ENCODE data around the gene WWC1. TPM values are rescaled to one million over a fixed set of nuclear protein-coding genes. Genes with fewer than 3 reads are reported as not detected.
"Not testable (repeated sequence)": the region's sequence is repeated elsewhere in the genome, so short reads cannot be mapped to it uniquely, and the experiment has no call there.

The WWC1 gene
- polyA plus RNA-seq, 1 donor, result 1.0 TPM

DNA sequence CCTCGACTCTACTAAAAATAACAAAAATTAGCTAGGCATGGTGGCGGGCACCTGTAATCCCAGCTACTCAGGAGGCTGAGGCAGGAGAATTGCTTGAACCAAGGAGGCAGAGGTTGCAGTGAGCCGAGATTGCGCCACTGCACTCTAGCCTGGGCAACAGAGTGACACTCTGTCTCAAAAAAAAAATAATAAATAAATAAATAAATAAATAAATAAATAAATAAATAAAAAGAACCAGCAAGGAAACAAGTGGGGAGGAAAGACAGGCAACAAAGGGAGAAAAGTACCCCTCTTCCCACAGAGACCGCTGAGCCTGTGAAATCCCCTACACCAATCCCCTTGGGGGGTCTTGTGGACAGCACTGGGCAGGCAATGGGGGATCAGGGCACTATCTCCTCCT is 4.6 kb upstream of the WWC1 start:
- not testable (repeated sequence) for DNase-seq

DNA sequence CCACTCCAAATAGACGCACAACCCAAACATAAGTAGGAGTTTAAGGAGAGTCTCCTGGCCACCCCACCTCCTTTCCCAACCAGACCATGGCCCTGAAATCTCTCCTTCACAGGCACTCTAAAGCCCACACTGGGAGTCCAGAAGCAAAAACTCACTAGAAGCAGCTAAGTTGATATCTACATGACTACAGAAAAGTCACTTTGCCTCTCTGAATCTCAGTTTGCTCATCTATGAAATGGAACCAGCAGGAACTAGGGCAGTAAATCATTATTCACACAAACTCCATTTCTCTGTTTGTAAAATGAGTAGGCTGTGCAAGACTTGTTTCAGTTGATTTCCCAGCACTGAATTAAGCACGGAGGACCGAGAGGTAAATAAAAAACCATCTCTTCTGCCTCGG is 4.1 kb upstream of the WWC1 start:
- DNase-seq, result no peak

DNA sequence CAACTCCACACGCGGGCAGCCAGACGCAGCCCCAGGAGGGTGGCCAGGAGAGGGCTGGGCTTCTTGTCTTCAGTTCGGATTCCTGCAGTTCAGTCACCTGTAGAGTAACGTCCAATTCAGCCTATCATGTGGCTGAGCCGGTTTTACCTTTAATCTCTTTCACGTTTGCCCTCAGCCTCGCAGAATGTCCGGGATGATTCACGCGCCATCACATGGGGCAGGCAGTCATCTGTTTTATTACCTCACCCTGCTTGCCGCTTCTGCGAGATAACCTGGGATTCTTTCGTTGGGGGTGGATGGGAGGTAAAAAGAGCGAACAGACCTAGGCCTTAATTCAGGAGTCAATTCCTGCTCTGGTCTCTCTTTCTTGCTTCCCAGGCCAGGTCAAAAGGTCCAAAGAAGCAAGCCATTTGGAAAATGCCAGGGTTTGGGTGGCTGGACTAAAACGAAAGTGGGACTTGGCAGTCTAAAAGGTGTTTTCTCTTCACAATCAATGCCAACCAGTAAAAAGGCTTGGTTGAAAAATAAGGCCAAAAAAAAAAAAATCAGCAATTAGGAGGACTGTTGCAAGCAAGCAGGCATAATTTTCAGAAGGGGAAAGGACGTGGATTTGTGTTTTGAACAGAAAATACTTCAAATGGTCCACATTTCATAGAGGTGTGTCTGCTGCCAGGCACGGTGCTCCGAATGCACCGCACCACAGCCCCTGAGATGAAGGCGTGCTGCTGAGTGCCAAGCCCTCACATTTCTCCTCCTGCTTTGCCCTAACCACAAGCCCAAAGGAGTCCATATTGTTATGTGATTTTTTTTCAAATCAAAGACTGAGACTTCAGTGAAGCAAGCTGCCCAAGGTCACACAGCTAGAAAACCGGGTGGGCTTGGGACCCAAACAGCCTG is 2.8 kb upstream of the WWC1 start:
- no peak for DNase-seq

DNA sequence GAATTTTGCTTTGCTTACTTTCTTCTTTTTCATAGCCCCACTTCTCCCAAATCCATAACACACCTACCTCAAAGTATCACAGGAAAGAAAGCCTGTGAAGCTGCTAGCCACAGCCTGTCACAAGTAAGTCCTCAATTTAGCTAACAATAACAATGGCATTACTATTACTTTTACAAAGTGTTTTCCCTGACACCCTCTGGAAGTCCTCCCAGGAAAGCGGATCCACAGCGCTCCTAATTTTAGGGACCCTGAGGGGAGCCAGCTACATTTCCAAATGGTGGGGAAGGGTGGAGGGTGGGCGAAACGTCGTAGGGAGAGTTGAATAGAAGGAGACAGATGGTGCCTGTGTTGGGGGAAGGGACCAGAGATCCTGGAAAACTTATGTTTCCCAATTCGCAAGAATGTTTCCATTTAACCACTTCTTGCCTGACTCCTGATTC is 523 bp upstream of the WWC1 start:
- no peak for DNase-seq

DNA sequence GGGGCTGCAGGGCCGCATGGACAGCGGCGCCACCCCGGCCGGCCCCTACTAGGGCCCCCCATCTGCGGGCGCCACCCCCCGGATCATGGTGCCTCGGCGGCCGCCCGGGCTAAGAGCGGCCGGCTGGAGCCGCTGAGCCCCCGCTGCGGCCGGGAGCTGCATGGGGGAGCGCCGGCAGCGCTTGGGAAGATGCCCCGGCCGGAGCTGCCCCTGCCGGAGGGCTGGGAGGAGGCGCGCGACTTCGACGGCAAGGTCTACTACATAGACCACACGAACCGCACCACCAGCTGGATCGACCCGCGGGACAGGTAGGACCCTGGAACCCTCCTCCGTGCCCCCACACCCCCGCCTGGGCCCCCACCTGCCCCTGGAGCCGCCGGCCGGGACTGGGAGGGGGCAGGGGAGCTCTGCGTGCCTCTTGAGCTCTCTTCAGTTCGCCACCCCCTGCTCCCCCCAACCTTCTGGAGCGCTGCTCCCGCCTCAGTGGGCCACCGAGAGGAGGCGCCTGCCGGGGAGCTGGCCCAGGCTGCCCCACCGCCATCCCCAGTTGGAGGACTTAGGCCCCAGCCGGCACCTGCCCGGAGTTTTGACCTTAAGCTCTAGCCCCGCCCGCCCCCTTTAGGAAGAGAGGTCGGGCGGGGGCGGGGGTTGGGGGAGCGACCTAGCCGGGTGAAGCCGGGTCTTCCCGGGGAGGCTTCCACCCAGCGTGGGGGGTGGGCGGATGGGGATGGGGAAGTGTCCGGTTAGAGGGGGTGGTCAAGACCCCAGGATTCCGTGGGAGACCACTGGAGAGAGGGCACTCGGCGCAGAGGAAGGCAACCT is 730 bp downstream of the WWC1 start:
- DNase-seq, result no peak

DNA sequence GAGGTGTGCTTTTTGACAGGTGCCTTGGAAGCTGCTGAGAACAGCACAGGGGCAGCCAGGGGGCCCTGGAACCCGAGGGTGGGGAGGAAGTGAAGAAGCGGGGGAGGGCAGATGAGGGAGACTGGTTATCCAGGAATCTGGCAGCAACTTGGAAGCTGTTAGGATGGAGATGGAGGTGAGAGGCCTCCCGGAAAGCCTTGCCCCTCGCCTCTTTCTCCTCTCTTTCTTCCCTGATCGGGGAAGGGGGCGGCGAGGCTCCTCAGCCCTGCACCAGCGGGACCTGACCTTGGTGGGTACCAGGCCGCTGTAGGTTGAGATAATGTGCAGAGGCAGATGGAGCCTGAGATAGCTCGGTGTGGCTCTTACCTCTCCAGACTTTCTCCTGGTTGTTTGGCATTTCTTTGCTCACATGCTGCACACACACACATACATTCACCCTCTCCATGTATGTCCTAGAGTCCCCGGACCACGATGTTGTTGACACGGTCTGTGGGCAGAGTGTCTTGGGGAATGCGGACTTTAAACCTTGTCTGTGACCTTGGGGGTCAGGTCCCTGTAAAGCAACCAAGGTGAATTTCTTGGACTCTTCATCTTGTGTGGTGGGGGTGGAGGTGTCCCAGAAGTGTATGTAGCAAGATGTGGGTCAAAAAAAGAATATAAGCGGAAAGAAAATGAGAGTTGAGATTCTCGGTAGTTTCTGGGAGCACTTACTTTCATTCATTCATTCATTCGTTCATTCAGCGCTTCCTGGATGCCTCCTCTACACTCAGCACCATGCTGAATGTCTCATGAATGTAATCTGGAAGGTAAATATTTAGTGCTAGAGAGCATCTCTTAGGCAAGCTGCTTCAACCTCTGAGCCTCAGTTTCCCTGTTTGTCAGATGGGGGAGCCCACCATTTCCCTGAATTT is 1.6 kb downstream of the WWC1 start:
- no peak for DNase-seq

DNA sequence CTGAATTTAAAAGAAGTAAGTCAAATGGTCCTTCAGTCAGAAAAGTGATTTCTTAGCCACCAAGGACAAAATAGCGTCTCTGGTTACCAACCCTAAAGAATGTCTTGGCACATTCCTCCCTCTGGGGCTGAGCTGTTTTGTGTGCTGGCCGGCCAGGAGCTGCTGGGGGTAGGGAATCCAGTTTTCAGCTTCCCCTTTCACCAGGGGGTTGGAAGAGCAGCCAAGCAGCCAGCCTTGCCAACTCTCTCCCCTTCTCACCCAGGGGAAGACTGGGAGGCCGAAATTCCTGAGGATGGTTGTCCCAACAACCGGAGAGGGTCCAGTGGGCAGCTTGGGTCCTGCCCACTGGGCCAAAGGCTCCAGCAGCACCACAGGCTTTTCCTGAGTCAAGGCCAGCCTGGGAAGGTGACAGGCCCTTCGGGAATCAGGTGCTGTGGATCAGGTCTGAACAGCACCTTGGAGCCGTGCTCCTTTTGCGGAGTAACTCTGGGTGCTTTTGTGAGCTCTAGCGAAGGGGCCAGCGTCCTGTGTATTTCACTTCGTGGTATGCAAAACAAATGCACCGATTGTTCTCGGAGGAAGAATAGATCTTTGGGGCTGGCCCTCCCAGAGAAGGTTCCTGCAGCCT is 4.2 kb downstream of the WWC1 start:
- DNase-seq, result no peak

DNA sequence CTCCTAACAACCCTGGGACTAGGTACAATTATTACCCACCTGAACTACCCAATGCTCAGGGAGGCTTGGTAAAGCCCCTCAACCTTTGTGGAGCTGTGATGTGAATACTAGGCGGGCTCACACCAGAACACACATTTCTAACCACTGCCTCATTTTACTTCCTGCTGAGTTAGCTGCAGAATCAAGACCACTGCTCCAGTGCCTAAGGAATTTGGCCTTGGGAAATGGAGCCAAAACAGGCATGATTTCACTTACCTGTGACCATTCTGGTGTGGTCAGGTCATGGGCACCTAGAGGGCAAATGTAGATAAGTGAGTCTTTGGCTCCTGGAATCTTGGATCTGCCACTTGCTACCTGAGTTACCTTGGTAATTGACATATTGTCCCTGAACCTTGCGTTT is 5.2 kb downstream of the WWC1 start:
- DNase-seq, result no peak

DNA sequence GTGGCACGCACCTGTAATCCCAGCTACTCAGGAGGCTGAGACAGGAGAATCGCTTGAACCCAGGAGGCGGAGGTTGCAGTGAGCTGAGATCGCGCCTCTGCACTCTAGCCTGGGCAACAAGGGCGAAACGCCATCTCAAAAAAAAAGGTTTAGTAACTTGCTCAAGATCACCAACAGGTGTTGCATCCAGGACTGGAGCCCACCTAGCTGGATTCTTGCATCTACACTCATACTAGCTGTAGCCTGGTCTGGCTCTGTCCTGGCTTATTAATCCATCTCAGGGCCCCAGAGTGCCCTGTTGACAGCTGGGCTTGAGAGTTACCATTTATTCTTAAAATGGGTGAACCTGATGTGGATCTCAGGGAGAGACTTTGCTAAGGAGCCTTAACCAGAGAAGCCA is 7.5 kb downstream of the WWC1 start:
- no peak for DNase-seq

DNA sequence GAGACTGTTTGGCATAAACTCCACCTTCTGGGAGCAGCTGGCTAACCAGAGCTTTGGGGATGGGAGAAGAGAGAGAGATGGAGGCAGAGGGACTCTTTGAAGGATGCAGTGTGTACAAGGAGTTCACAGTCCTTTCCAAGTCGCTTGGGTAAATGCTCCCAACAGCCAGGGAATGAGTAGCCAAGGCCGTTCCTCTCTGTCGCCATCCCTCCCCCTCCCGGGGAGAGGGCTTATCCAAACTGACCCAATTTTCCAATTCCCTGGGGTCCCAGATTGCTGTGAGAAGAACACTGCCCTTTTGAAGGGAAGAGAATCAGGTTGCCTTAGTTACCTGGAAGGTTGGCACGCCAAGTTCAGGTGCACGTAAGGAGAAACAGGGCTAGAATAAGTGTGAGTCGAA is 7.9 kb downstream of the WWC1 start:
- no peak for DNase-seq

DNA sequence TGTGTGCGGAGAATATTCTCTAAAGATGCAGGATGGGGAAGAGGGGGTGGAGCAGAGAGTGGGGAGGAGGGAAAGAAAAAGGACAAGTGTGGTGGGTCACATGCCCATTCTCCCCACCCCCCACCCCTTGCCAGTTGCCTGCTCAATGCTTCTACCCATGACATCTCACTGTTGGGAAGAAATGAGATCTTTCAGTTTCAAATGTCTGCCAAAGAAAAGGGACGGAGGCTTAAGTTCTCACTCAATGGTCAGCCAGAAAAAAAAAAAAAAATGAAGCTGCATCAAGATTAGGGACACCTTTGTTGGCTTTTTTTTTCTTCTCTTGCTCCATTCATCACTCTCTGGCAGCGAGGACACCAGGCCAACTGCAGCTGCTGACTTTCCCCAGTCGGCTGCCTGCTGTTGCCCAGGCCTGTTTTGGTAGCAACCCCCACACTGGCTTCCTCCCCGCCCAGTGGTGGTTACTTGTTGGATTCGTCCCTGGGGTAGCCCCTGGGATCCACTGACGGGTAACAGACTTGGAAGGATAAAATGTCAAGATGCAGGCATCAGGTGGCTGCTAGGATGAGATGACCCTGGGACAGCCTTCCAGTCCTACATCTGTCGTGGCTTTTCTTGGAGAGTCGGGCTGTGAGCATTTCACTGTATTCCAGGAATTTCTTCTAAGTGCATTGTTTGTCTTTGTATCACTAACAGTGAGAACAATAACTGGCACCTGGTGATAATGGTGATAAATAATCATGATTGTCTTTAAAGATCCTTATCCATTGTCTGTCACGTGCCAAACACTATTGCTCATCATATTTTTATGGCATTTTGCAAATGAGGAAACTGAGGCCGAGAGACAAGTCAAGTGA is 9.1 kb downstream of the WWC1 start:
- no peak for DNase-seq

DNA sequence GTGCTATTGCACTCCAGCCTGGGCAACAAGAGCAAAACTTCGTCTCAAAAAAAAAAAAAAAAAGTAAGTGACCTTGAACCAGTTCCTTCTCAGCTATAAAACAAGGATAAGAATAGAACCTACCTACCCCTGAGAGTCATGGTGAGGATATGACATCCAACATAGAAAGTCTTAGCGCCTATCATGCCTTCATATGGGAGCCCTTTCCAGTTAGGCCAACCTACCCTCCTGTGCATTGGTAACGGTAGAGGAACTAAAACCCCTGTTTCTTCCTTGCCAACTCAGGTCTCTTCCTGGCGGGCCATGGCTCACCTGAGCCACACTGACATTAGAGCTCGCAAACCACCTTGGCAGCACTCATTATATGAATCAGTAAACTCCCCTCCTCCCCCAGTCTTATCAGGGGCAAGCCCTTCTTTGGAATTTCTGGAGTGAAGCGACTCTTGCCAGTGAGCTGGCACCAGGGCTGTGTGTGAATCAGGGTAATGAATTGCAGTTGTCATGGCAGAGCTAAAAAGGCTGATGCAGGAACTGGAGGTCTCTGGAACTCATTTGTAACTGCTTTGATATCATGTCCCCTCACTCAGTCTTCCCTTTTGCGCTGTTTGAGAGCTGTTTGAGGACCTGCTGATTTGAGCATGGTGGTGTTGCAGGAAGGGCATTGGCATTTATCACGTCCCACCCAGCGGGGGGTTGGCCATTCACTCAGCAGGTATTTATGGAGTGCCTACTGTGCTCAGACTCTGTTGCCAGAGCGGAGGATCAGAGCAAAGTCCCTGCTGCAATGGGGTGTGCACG is 10.3 kb downstream of the WWC1 start:
- DNase-seq, result no peak

DNA sequence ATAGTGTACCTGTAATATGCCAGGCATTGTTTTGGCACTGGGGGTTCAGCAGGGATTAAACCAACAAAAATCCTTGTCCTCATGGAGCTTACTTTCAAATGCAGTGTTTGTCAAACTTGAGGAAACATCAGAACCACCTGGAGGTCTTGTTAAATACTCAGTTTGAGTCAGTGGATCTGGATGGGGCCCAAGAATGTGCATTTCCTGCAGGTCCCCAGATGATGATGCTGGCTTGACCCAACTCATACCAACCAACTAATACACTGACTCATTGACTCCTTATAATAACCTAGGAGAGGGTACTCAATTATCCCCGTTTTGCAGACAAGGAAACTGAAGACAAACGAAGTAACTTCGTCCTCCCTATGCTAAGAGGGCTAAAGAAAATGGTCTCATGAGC is 11.3 kb downstream of the WWC1 start:
- no peak for DNase-seq

DNA sequence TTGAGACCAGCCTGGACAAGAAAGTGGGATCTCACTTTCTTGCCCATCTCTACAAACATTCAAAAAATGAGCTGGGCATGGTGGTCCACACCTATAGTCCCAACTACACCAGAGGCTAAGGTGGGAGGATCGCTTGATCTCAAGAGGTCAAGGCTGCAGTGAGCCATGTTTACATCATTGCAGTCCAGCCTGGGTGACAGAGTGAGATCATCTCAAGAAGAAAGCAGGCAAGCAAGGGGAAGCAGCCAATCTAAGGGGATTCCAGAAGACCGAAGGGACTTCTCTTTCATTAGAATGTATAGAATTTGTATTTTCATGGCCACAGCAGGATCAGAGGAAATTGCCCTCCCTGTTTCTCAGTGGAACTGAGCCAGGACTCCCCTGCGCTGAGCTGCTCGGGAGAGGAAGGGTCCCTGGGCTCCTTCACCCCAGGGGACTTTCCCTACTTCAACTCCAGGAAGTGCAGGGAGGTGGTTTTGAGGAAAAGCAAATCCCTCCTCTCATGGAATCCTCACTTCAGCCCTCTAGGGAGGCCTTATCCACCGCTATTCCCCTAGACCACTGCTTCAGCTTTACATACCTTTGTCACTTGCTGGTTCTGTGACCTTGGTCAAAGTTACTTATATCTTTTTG is 12.1 kb downstream of the WWC1 start:
- no peak for DNase-seq

DNA sequence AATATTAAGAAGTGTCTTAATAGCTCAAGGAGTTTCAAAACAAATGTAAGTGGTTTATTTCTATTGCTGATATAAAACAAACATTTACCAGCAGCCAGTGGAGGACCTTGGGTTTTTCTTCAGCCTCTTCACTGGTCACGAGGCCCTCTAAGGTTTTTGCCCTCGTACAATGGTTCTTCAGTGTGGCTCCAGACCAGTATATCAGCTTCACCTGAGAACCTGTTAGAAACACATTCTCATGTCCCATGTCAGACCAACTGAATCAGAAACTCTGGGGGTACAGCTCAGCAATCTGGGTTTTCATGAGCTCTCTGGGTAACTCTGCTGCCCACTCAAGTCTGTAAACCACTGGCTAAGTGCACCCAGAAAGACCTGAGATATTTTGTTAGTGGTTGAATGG is 12.9 kb downstream of the WWC1 start:
- DNase-seq, result no peak

DNA sequence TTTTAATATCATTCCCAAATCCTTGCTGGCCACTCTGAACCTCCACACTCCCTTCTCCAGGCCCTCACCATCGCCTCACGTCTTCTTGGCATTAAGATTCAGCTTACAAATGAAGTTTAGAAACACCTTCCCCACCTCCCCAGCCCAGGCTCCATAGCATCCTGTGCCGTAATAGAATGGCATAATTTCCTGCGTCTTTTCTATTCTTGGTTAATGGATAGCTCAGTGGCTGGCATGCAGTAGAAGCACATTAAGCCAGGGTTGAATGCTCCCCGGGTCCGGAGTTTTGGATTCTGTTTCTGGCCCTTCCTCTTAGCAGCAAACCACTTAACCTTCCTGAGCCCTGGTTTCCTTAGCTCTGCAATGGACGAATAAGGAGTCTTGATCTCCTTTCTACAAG is 13.8 kb downstream of the WWC1 start:
- DNase-seq, result no peak

DNA sequence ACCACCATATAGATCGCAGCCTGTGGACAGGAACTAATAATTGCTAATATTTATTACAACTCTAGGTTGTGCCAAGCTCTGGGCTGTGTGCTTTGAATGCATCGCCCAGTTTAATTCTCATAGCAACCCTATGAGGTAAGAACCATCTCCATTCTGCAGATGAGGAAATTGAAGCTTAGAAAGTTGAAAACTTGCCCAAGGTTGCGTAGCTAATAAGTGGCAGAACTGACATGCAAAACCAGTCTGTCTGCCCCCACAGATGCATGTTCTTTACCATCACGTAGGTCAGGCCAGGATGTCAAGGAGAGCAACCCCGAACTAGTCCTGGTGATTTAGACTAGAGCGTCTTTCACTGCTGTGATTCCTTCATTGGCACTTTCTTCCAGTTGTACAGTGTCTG is 15.6 kb downstream of the WWC1 start:
- DNase-seq, result no peak

DNA sequence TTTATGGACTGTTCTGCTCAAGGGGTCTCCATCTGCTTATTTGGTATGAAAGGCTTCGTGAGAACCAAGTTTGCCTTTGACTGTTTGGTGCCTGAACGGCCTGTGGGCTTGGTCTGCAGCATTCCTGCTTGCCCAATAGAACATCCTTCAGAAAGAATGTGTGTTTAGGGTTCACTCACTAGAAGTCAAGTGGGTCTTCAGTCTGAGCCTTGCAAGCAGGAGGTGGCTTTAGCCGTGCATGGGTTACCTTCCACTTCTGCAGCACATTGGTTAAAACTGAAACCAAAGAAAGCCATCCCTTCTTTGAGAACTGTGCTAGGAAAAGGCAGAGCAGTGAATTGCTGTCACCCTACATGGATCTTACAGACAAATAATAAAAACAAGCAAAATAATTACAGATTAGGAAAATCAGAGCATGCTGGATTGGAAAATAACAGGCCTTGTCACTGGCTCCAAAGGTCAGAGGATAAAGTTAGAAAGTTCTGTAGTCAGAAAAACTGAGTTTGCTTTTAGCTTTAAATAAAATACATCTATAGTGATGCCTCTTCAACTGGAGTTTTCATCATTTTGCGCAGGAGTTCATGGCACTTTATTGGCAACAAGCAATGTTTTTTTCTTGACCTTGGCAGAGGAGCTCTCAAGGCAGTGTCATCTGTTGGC is 16.6 kb downstream of the WWC1 start:
- DNase-seq, result no peak

DNA sequence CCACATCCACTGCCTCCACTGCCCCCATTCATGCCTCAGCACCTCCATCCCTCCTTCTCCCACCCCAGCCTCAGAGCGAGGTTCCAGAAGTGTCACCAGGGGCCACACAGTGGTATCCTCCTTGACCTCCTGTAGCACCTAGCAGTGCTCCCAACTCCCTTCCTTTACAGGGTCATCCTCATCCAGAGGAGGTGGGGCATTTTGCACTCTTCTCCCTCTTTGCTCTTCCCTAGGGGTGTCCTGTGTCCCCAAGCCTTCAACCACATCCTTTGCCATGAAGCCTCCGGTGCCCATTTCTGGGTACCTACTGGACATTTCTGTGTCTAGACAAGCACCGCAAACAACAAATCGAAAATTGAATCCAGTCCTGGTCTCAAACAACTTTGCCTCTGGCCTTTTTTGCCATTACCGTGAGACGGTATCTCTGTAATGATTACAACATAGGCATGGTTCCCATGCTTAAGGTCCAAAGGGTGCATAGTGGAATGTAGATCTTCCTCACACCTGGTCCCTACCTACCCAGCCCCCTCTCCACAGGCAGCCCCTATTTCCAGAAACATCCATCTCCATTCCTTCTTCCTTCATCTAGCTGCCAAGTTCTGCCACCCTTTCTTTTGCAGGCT is 17.6 kb downstream of the WWC1 start:
- no peak for DNase-seq
